ENCODE measurements around the gene TSPOAP1.
A peak's percentile ranks its signal among the peaks of the same experiment; 100 is the strongest.

Gene TSPOAP1

GRCh38 chr17:58304750-58305486 is 23.7 kb downstream of the TSPOAP1 start:
- FAIRE-seq (peak; percentile 63), DNase-seq (ENCODE audit: low spot score) (no peak)

- peak; percentile 91 for DNase-seq (ENCODE audit: low spot score)
- FAIRE-seq: peak; percentile 97
Measured at GRCh38 chr17:58303971-58304749, 24.4 kb downstream of the TSPOAP1 start.

DNA sequence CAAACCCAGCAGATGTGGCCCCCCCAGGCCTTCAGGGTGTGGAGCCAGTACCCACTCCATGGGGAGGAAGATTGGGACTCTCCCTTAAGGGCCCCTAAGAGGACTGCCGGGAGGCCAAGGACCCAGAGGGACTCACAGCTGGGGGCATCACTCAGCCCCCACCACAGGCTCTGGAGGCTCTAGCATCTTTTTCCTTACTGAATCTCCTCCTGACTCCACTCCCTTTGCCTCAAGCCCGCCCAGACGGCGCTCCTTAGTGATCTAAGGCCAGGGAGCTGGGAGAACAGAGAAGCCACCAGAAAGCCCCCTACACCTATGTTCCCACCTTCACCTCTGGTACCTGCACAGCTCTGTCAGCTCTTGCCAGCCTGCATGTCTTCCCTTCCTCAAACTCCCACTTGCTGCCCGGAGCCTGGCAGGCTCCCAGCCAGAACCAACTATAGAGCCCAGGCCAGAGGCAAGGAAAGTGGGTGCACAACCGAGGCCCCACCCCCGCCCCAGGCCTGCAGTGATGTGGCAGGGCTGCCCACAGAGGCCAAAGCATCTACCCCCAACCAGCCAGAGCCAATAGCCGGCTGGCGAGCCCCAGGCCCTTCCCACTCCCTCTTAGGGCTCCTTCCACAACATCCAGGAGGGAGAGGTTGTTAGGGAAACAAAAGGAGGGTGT is 25.5 kb downstream of the TSPOAP1 start:
- FAIRE-seq (no peak), DNase-seq (ENCODE audit: low spot score) (no peak)

- DNase-seq (ENCODE audit: low spot score): no peak
- no peak for FAIRE-seq
Measured at GRCh38 chr17:58302171-58302918, 26.2 kb downstream of the TSPOAP1 start.

DNA sequence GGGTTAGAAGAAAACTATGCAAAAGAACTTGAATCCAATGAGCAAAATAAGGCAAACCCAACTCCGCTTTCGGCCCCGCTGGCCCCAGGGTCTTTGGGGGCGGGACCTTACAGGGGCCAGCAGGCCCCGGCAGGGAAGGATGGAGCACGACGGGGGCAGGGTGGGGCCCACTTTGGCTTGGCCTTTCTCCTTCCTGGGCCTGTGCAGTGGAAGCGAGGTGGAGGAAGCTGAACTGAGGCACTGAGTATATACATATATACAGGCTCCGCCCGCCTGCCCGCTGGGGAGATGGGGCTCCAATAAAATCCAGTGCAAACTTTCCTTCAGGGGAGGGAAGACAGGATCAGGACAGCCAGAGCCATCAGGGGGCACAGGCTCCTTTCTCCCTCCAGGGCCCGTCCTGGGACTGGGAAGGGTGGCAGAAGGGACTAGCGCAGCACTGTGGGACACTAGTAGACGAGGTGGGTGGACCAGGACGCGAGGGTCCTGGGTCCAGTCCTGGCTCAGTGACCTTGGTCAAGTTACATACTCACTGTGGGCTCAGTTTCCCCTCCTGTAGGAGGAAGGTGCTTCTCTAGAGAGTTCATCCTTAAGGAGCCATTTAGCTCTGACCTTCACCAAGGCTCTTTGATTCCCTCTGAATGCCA is 27.0 kb downstream of the TSPOAP1 start:
- peak; percentile 56 for FAIRE-seq
- no peak for DNase-seq (ENCODE audit: low spot score)

DNA sequence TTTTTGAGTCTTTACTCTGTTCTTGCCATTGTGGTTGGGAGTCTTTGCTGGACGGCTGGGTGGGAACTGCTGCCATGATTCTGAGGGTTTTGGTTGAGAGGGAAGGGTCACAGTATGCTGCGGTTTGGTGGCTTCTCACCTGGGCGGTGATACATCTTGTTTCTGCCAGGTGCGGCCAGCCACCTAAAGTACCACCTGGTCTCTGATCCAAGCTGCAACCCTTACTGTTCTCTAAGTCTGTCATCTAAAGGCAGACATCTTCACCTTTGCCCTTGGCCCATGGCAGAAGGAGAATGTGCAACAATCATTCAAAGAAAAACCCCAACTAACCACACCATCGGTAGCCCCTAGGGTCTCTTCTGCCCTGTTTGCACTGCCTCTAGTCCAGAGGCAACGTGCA is 28.3 kb downstream of the TSPOAP1 start:
- FAIRE-seq: peak; percentile 23
- DNase-seq (ENCODE audit: low spot score): no peak

GRCh38 chr17:58294034-58294433 is 34.6 kb downstream of the TSPOAP1 start:
- no peak for FAIRE-seq

DNA sequence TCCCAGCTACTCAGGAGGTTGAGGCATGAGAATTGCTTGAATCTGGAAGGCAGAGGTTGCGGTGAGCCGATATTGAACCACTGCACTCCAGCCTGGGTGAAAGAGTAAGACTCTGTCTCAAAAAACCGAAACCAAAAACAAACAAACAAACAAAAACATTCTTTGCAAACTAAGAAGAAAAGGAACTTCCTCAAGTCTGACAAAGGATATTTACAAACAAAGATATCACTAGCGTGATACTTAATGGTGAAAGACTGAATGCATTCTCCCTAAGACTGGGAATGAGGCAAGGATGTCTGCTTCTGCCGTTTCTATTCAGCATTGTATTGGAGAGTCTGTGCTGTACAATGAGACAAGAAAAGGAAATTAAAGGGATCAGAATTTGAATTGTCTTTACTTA is 37.3 kb downstream of the TSPOAP1 start:
- no peak for DNase-seq (ENCODE audit: low spot score)
- peak; percentile 74 for FAIRE-seq

More at GRCh38 chr17:58294034-58294433, 34.6 kb downstream of the TSPOAP1 start:
- no peak for DNase-seq (ENCODE audit: low spot score)

- DNase-seq (ENCODE audit: low spot score): no peak
- FAIRE-seq: no peak
Measured at GRCh38 chr17:58289869-58290268, 38.7 kb downstream of the TSPOAP1 start.

DNA sequence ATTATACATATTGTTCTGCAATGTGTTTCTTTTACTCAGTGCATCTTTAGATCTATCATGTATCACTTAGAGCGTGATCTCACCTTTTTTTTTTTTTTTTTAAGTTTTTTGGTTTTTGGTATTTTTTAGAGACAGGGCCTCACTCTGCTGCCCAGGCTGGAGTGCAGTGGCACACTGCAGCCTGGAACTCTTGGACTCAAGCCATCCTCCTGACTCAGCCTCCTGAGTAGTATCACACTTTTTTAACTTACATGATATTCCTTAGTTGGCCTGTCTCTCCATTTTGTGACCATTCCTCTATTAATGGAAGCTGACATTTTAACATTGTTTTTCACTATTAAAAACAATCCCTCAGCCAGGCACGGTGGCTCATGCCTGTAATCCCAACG is 43.2 kb downstream of the TSPOAP1 start:
- DNase-seq (ENCODE audit: low spot score) (no peak), FAIRE-seq (no peak)

- DNase-seq (ENCODE audit: low spot score) (no peak), FAIRE-seq (peak; percentile 77)
Measured at GRCh38 chr17:58284613-58285421, 43.8 kb downstream of the TSPOAP1 start.

DNA sequence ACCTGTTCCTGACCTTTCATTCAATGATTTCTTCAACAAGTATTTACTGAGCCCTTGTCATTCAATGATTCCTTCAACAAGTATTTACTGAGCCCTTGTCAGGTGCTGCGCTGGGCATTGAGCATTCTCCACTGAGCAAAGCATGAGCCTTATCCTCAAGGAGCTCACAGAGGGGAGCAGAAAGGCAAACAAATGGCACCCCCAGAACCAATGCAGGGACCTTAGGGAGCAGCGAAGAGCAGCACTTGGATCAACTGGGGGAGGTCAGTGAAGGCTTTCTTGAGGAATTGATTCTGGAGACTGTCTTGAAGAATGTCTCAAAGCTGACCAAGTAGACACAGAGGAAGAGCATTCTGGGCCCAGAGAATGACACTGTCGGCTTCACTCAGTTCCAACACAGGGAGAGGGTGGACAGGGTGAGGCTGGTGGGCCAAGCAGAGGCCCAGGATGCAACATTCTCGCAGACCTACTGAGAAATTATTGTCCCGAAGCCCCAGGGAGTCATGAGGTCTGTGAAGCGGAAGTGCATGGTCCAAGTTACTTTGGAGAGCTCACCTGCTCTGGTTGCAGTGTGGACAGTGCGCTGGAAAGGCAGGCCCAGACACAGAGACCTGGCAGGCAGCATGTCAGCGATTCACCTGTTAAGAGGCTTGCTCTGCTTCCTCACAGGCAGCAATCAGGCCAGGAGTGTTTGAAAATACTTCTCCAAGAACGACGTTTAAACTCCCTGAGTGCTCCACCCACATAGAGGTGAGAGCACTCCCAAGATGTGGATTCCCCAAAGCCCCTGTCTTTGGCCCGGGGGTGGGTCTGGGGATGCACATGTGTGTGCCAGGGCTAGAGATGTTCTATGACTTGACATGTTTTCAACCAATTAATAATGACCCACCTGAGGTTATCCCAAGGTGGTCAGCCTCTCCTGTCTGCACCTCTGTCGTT is 44.7 kb downstream of the TSPOAP1 start:
- DNase-seq (ENCODE audit: low spot score): no peak
- peak; percentile 44 for FAIRE-seq

DNA sequence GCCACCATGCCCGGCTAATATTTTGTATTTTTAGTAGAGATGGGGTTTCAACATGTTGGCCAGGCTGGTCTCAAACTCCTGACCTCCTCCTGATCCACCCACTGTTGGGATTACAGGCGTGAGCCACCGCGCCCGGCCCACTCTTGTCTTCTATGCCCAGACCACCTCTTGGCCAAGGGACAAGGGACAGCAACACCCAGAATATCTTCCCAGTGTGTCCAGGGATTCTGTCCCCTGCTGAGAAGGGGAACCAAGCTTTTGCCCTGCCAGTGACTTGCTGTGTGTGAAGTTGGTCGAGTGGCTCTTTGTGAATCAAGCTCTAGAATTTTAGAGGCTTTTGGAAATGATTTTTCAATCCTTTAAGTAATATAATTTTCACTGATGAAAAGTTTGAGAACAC is 46.2 kb downstream of the TSPOAP1 start:
- DNase-seq (ENCODE audit: low spot score) (peak; percentile 6), FAIRE-seq (no peak)

DNA sequence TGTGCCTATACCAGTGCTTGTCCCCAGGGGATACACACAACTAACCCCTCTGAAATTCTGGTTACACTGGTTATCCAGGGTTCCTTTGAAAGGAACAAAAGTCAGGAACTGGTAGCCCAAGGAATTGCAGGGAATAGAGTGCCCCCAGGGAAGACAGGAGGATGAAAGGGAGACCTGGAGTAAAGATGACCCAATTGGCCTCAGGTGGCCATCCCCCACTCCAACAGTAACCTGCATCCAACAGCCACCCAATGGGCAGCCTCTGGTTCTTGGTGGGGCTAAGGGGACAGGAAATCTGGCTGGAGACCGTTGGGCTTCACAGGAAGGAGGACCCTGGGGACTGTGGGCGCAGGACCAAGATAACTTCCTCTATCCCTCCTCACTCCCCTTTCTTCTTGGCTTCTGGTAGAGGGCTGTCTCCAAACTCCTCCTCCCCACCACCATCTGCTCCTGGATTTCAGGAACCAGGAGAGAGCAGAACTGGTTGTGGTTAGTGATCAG is 47.0 kb downstream of the TSPOAP1 start:
- no peak for FAIRE-seq
- no peak for DNase-seq (ENCODE audit: low spot score)

DNA sequence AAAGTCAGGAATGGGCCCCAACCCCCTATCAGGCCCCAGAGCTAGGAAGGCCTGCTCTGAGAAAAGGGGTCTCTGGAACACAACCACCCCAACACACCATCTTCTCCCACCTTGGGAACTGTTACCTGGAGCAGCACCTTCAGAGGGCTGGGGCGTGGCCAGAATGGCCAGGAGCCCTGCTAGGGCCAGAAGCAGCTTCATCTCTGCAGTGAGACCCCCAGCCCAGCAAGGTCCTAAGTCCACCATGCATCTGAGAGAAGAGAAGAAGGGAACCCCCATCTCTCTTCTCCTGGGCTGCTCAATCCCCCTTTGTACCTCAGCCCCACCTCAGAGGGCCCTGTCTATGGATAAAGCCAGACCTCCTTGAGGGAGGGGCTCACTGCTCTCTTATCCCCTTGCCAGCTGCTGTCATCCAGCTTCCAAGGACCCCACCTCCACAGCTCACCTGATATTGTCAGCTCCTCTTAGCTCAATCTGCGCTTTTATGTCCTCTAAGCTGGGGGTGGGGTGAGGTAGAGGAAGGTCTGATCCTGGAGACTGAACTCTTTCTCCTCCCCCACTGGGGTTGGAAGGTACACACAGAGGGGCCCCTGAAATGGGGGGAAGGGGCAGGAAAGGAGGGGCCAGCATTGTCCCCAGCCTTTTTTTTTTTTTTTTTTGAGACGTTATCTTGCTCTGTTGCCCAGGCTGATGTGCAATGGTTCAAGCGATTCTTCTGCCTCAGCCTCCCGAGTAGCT is 47.9 kb downstream of the TSPOAP1 start, which contains the start of gene MPO:
TSS of gene MPO (minus strand) at position 456 of the 738 bp plus-strand sequence. CDS start at position 279, 177 bp downstream.
- FAIRE-seq: no peak
- peak; percentile 5 for DNase-seq (ENCODE audit: low spot score)

- FAIRE-seq (peak; percentile 50), DNase-seq (ENCODE audit: low spot score) (no peak)
Measured at GRCh38 chr17:58279736-58280479, 48.7 kb downstream of the TSPOAP1 start.

DNA sequence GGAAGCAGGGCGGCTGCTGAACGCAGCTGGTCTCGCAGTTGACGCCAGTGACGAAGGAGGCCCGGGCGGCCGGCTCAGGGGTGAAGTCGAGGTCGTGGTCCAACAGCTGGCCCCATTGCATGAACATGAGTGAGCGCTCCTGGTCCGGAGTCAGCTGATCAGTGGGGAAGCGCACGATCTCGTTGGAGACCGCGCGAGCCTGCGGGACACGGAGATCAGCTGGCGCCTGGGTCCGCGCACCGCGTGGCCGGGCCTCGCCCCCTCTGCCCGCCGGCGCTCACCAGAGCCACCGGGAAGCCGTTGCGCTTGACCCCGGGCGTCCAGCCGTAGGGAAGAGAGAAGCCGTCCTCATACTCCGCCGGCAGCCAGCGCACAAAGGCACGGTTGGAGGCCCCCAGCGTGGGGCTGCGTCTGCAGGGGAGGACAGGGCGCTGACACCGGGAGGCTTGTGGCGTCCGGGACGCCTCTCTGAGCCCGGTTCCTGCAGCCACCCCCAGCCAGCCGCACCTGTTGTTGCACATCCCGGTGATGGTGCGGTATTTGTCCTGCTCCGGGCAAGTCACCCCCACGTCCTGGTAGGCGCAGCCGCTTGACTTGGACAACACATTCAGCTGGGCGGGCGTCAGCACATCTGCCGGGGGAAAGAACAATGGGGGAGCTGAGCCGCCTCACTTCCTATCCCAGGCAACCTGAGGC is 49.4 kb downstream of the TSPOAP1 start:
- no peak for FAIRE-seq
- no peak for DNase-seq (ENCODE audit: low spot score)

Data from urothelium cell line (cell line).